Coronary artery (tissue), 2 donors: ENCODE measurements around the gene STUB1.

Source experiments
- DNase-seq: peaks from one replicate; pipeline ENCODE4 v3.0.0-alpha.2; 2017; ENCODE audit warnings: low spot score
- H3K27ac ChIP-seq, 2 donors: fragments of 200-600 bp; sonication (generic); one replicate each; pipeline ENCODE4 v1.5.1; 2016 to 2019
- H3K4me3 ChIP-seq: fragments of 200-600 bp; sonication (generic); 2 replicates; pipeline ENCODE4 v1.5.1; 2016; ENCODE audit warnings: mild to moderate bottlenecking, moderate library complexity
- CTCF ChIP-seq: fragments of 200-600 bp; sonication (generic); IDR thresholded peaks from one replicate; pipeline ENCODE4 v1.5.1; 2019; ENCODE audit warnings: antibody characterized with exemption

Gene STUB1

GRCh38 chr16:679814-680624 lies at the start of gene STUB1:
STUB1 (plus strand) TSS chr16:680410; CDS start chr16:680526, 116 bp downstream.
- DNase-seq = peak; percentile 91
- no peak for TF ChIP-seq CTCF
- Histone ChIP-seq H3K27ac (peak within 1 kb of the TSS; percentile 73 to 98), H3K4me3 (peak within 1 kb of the TSS; percentile 97)

GRCh38 chr16:630815-631405 lies 49.3 kb upstream of the STUB1 start, which contains the start of gene WFIKKN1:
WFIKKN1 (plus strand) TSS chr16:630985; CDS start chr16:631254, 269 bp downstream.
- TF ChIP-seq CTCF = no peak
- Histone ChIP-seq H3K4me3 (no peak within 1 kb of the TSS), H3K27ac (no peak within 1 kb of the TSS)
- no peak for DNase-seq

- DNase-seq = no peak
- Histone ChIP-seq H3K27ac (no peak overlapping the region), H3K4me3 (no peak overlapping the region)
- no peak for TF ChIP-seq CTCF
These were observed 48.3 kb upstream of the STUB1 start for GRCh38 chr16:631808-632358.

GRCh38 chr16:632486-633335 lies 47.5 kb upstream of the STUB1 start:
- no peak overlapping the region for H3K4me3 ChIP-seq
- H3K27ac ChIP-seq = no peak overlapping the region
- no peak for DNase-seq
- no peak for TF ChIP-seq CTCF

- no peak for DNase-seq
- Histone ChIP-seq H3K4me3 (no peak overlapping the region), H3K27ac (no peak overlapping the region)
- no peak for TF ChIP-seq CTCF
These were observed 46.7 kb upstream of the STUB1 start for GRCh38 chr16:633336-634050.

GRCh38 chr16:634051-634670 lies 46.0 kb upstream of the STUB1 start:
- DNase-seq = no peak
- no peak overlapping the region for H3K4me3 ChIP-seq
- no peak for TF ChIP-seq CTCF

More at GRCh38 chr16:634051-634670, 46.0 kb upstream of the STUB1 start:
- H3K27ac ChIP-seq = no peak overlapping the region
